GM21825 (cell line): Measurements from ENCODE around the gene VCX2.
"Not testable (repeated sequence)": the region's sequence is repeated elsewhere in the genome, so short reads cannot be mapped to it uniquely, and the experiment has no call there.

Experiments
- ATAC-seq: cut with Tn5 transposase; IDR thresholded peaks from one replicate; pipeline ENCODE4 v1.9.1; 2021; ENCODE audit warnings: mild to moderate bottlenecking, moderate library complexity; ENCODE audit not compliant: unreplicated experiment

VCX2 gene

GRCh38 chrX:8125566-8125965, 45.5 kb downstream of the VCX2 start:
- no peak for ATAC-seq

GRCh38 chrX:8122538-8122937, 48.5 kb downstream of the VCX2 start:
- no peak for ATAC-seq

GRCh38 chrX:8121391-8121790, 49.7 kb downstream of the VCX2 start:
- not testable (repeated sequence) for ATAC-seq
